B cell (primary cell): ENCODE results near the gene ADI1. TPM values are rescaled to one million over a fixed set of nuclear protein-coding genes. Genes with fewer than 3 reads are reported as not detected.

Source experiments
- ATAC-seq: fragments of 200-7000 bp; cut with Tn5 transposase; one replicate; pipeline ENCODE4 v1.10.0; 2021; ENCODE audit warnings: low read depth, mild to moderate bottlenecking, moderate number of reproducible peaks, moderate library complexity
- CTCF ChIA-PET: fragments of 350-600 bp; sonication (Branson Sonifier 250); formaldehyde crosslinking; loops from one replicate; lab custom pipeline; 2021; ENCODE audit warnings: antibody characterized with exemption, inconsistent platforms; lab: Charles Lee
- POLR2A ChIA-PET: fragments of 350-600 bp; sonication (Branson Sonifier 250); formaldehyde crosslinking; loops from one replicate; lab custom pipeline; 2021; ENCODE audit warnings: antibody characterized with exemption; lab: Charles Lee
- DNase-seq: peaks from one replicate; pipeline ENCODE4 v3.0.0; 2013
- H2AFZ ChIP-seq: 2 replicates; pipeline ENCODE4 v1.6.1; 2012; ENCODE audit warnings: mild to moderate bottlenecking, low read depth, low read length; ENCODE audit not compliant: insufficient read depth, poor library complexity, severe bottlenecking
- H3K27ac ChIP-seq, 2 donors: 1 replicate in 1 of 2; 2 replicates in 1 of 2; pipeline ENCODE4 v1.5.1; 2012 to 2013; ENCODE audit warnings: low read length in 2 of 2, mild to moderate bottlenecking in 2 of 2, moderate library complexity in 1 of 2
- H3K27me3 ChIP-seq, 4 experiments: fragments of 200-600 bp in 1 of 4; sonication (generic) in 1 of 4; replicated peaks in 1 of 4; 1 replicate in 2 of 4; 2 replicates in 2 of 4; pipeline versions ENCODE4 v1.6.1 to v1.7.0; 2013 to 2016; ENCODE audit warnings: low read length in 3 of 4, mild to moderate bottlenecking in 2 of 4, mixed read lengths in 1 of 4, moderate library complexity in 1 of 4; ENCODE audit not compliant: insufficient read depth in 4 of 4, control insufficient read depth in 3 of 4; ENCODE audit errors: control extremely low read depth in 1 of 4
- H3K36me3 ChIP-seq, 2 experiments: replicated peaks in 1 of 2; 1 replicate in 1 of 2; 2 replicates in 1 of 2; pipeline versions ENCODE4 v1.6.1 to v1.7.1; 2013; ENCODE audit warnings: low read length in 1 of 2; ENCODE audit not compliant: insufficient read depth in 2 of 2, control insufficient read depth in 1 of 2; ENCODE audit errors: control extremely low read depth in 1 of 2, extremely low read depth in 1 of 2
- H3K4me1 ChIP-seq, 2 donors: fragments of 200-600 bp in 1 of 2; sonication (generic) in 1 of 2; 1 replicate in 1 of 2; 2 replicates in 1 of 2; pipeline versions ENCODE4 v1.5.1 to v1.6.1; 2013 to 2017; ENCODE audit warnings: low read length in 2 of 2; ENCODE audit not compliant: control insufficient read depth in 2 of 2, insufficient read depth in 2 of 2
- H3K4me2 ChIP-seq: replicated peaks from 2 replicates; pipeline ENCODE3; 2012; ENCODE audit warnings: mild to moderate bottlenecking, low read depth, low read length; ENCODE audit not compliant: poor library complexity, severe bottlenecking
- H3K4me3 ChIP-seq, 5 experiments: fragments of 200-600 bp in 1 of 5; sonication (generic) in 1 of 5; 1 replicate in 3 of 5; 2 replicates in 2 of 5; pipeline versions ENCODE4 v1.5.1 to v1.7.0; 2011 to 2016; ENCODE audit warnings: low read length in 4 of 5, mild to moderate bottlenecking in 4 of 5, low read depth in 2 of 5, control low read depth in 1 of 5, moderate library complexity in 1 of 5; ENCODE audit not compliant: insufficient read depth in 1 of 5; ENCODE audit errors: control extremely low read depth in 1 of 5, extremely low read depth in 1 of 5
- H3K79me2 ChIP-seq: fragments of 200-600 bp; sonication (generic); one replicate; pipeline ENCODE4 v1.6.0; 2016; ENCODE audit warnings: low read length; ENCODE audit not compliant: control insufficient read depth, insufficient read depth
- H3K9ac ChIP-seq: fragments of 200-600 bp; sonication (generic); 2 replicates; pipeline ENCODE4 v1.6.1; 2017; ENCODE audit warnings: mild to moderate bottlenecking, low read length, moderate library complexity
- H3K9me3 ChIP-seq, 3 donors: one replicate each; pipeline versions ENCODE4 v1.6.1 to v1.7.1; 2013; ENCODE audit warnings: low read length in 2 of 3; ENCODE audit not compliant: control insufficient read depth in 2 of 3, insufficient read depth in 1 of 3; ENCODE audit errors: control extremely low read depth in 1 of 3
- H4K20me1 ChIP-seq: 2 replicates; pipeline ENCODE4 v1.6.0; 2012; ENCODE audit warnings: mild to moderate bottlenecking, low read length; ENCODE audit not compliant: insufficient read depth, control insufficient read depth, poor library complexity, severe bottlenecking
- H3K27ac Mint-ChIP-seq: one replicate; pipeline ENCODE4 v1.8.0; 2021; ENCODE audit warnings: mixed read lengths
- H3K27me3 Mint-ChIP-seq: one replicate; pipeline ENCODE4 v1.8.0; 2021; ENCODE audit warnings: mixed read lengths
- H3K4me1 Mint-ChIP-seq: one replicate; pipeline ENCODE4 v1.8.0; 2021; ENCODE audit warnings: mixed read lengths
- H3K4me3 Mint-ChIP-seq: one replicate; pipeline ENCODE4 v1.8.0; 2021; ENCODE audit warnings: mixed read lengths
- H3K9me3 Mint-ChIP-seq: one replicate; pipeline ENCODE4 v1.8.0; 2022; ENCODE audit warnings: mixed read lengths; ENCODE audit not compliant: insufficient read depth
- CTCF ChIP-seq: fragments of 200-600 bp; IDR thresholded peaks from one replicate; pipeline ENCODE4 v1.8.0; 2022; ENCODE audit warnings: antibody characterized with exemption, mild to moderate bottlenecking
- EZH2 ChIP-seq: IDR thresholded peaks from 2 replicates; pipeline ENCODE4 v1.6.1; 2012; ENCODE audit warnings: borderline replicate concordance, low read depth, mild to moderate bottlenecking, moderate library complexity, low read length; ENCODE audit not compliant: insufficient read depth, poor library complexity, severe bottlenecking
- WGBS: methylation state at CpG from one replicate; pipeline ENCODE4 v1.1.5; 2013; ENCODE audit warnings: missing lambda C conversion rate; ENCODE audit not compliant: insufficient coverage; 5-methylcytosine and 5-hydroxymethylcytosine counted together
- intact Hi-C: fragments of 100-400 bp; cut with micrococcal nuclease; formaldehyde crosslinking; loops from one replicate; pipeline ENCODE4 v1.10.0; 2022
- polyA plus RNA-seq: library from polyadenylated mRNA; depleted of rRNA; stranded (reverse); fragments of >200 nt; gene quantifications from 2 replicates; pipeline ENCODE4 v1.2.3, GENCODE V29; 2012
- total RNA-seq, 2 donors: library from RNA; stranded (reverse); fragments of 120-200 nt in 1 of 2; gene quantifications; 1 replicate in 1 of 2; 2 replicates in 1 of 2; pipeline versions ENCODE4 v1.2.3 to v1.2.4, GENCODE V29; 2013 to 2022

ADI1 gene
- total and polyA plus RNA-seq, 2 donors (not counting 1 experiment from before 2014, with no cell fraction given), result 15.2 to 23.1 TPM

GRCh38 chr2:3468296-3468988 is 50.9 kb downstream of the ADI1 start:
- TF ChIP-seq CTCF (no peak), EZH2 (no peak)
- Mint-ChIP-seq H3K9me3 (no peaks in the 10 kb centered on the region), H3K27ac (no peak overlapping the region), H3K4me1 (no peaks in the 10 kb centered on the region), H3K4me3 (no peak overlapping the region), H3K27me3 (no peaks in the 10 kb centered on the region)
- H3K4me2 ChIP-seq, result no peak overlapping the region
- no peaks in the 10 kb centered on the region for H3K27me3 ChIP-seq
- H2AFZ ChIP-seq, result no peak overlapping the region
- CTCF ChIA-PET, result no interaction called here
- no peaks in the 10 kb centered on the region for H3K9me3 ChIP-seq
- POLR2A ChIA-PET, result no interaction called here
- DNase-seq (no peak), ATAC-seq (no peak)
- no peak overlapping the region for H3K9ac ChIP-seq
- WGBS, result 98% methylated on average over 29 of the region's 31 CpGs
- H3K4me3 ChIP-seq, result no peak overlapping the region
- no peaks in the 10 kb centered on the region for H3K4me1 ChIP-seq
- no peaks in the 10 kb centered on the region for H4K20me1 ChIP-seq
- no peaks in the 10 kb centered on the region for H3K79me2 ChIP-seq
- H3K27ac ChIP-seq, result no peak overlapping the region
- peaks cover 0 to 83% of the 10 kb centered on the region in 2 experiments for H3K36me3 ChIP-seq
- intact Hi-C loops, result no loop called here

- no peak overlapping the region for H2AFZ ChIP-seq
- no peaks in the 10 kb centered on the region for H3K9me3 ChIP-seq
- Mint-ChIP-seq H3K27me3 (no peaks in the 10 kb centered on the region), H3K4me1 (peaks cover 3% of the 10 kb centered on the region), H3K9me3 (no peaks in the 10 kb centered on the region), H3K4me3 (no peak overlapping the region), H3K27ac (no peak overlapping the region)
- H3K4me2 ChIP-seq, result no peak overlapping the region
- H4K20me1 ChIP-seq, result no peaks in the 10 kb centered on the region
- ATAC-seq (no peak), DNase-seq (no peak)
- peaks cover 0 to 2% of the 10 kb centered on the region in 2 donors for H3K4me1 ChIP-seq
- no peaks in the 10 kb centered on the region for H3K27me3 ChIP-seq
- no peak overlapping the region for H3K9ac ChIP-seq
- peaks cover 0 to 77% of the 10 kb centered on the region in 2 experiments for H3K36me3 ChIP-seq
- POLR2A ChIA-PET, result no interaction called here
- CTCF ChIA-PET, result interaction anchor here (1.3 kb wide), 1 partner anchor 44 kb away, joined by 3 read pairs; no protein-coding TSS in a partner anchor
- no peak overlapping the region for H3K27ac ChIP-seq
- intact Hi-C loops, result no loop called here
- no peak overlapping the region for H3K4me3 ChIP-seq
- no peak for TF ChIP-seq EZH2
- no peak for TF ChIP-seq CTCF
- H3K79me2 ChIP-seq, result no peaks in the 10 kb centered on the region
- 99% methylated on average over 15 of the region's 15 CpGs for WGBS
Measured at GRCh38 chr2:3467654-3468053, 51.7 kb downstream of the ADI1 start.
